GM23248 (cell line): ENCODE measurements around the gene GAL3ST3. TPM values are rescaled to one million over a fixed set of nuclear protein-coding genes. Genes with fewer than 3 reads are reported as not detected.

Experiments used
- DNase-seq: peaks from one replicate; pipeline ENCODE4 v3.0.0-alpha.2; 2015
- H2AFZ ChIP-seq: fragments of 200-600 bp; sonication (generic); 2 replicates; pipeline ENCODE4 v1.6.1; 2016; ENCODE audit warnings: antibody characterized with exemption
- H3F3A ChIP-seq: fragments of 200-600 bp; sonication (generic); 2 replicates; pipeline ENCODE4 v1.6.1; 2016; ENCODE audit warnings: mild to moderate bottlenecking, antibody characterized with exemption, mixed run types; ENCODE audit not compliant: insufficient read depth
- H3K27ac ChIP-seq: fragments of 200-600 bp; sonication (generic); 2 replicates; pipeline ENCODE4 v1.5.1; 2016; ENCODE audit warnings: mild to moderate bottlenecking
- H3K27me3 ChIP-seq: fragments of 200-600 bp; sonication (generic); replicated peaks from 2 replicates; pipeline ENCODE4 v1.6.1; 2016; ENCODE audit warnings: mild to moderate bottlenecking; ENCODE audit not compliant: insufficient read depth
- H3K36me3 ChIP-seq: fragments of 200-600 bp; sonication (generic); 2 replicates; pipeline ENCODE4 v1.6.1; 2016; ENCODE audit warnings: low read depth, mild to moderate bottlenecking
- H3K4me1 ChIP-seq: fragments of 200-600 bp; sonication (generic); 2 replicates; pipeline ENCODE4 v1.6.1; 2016; ENCODE audit warnings: mild to moderate bottlenecking; ENCODE audit not compliant: insufficient read depth
- H3K4me2 ChIP-seq: fragments of 200-600 bp; sonication (generic); one replicate; pipeline ENCODE4 v1.6.1; 2016; ENCODE audit warnings: mild to moderate bottlenecking; ENCODE audit not compliant: unreplicated experiment
- H3K4me3 ChIP-seq: fragments of 200-600 bp; sonication (generic); 2 replicates; pipeline ENCODE4 v1.5.1; 2016; ENCODE audit warnings: mild to moderate bottlenecking
- H3K79me2 ChIP-seq: fragments of 200-600 bp; sonication (generic); 2 replicates; pipeline ENCODE4 v1.6.1; 2016; ENCODE audit warnings: mild to moderate bottlenecking; ENCODE audit not compliant: insufficient read depth
- H3K9ac ChIP-seq: fragments of 200-600 bp; sonication (generic); 2 replicates; pipeline ENCODE4 v1.6.1; 2016; ENCODE audit warnings: mild to moderate bottlenecking
- H3K9me2 ChIP-seq: fragments of 200-600 bp; sonication (generic); 2 replicates; pipeline ENCODE4 v1.6.1; 2016; ENCODE audit warnings: mixed run types, mild to moderate bottlenecking, moderate library complexity; ENCODE audit not compliant: insufficient read depth
- H3K9me3 ChIP-seq: fragments of 200-600 bp; sonication (generic); one replicate; pipeline ENCODE4 v1.6.1; 2017; ENCODE audit warnings: low read depth
- H4K20me1 ChIP-seq: fragments of 200-600 bp; sonication (generic); 2 replicates; pipeline ENCODE4 v1.6.0; 2016; ENCODE audit not compliant: insufficient read depth
- EZH2 ChIP-seq: fragments of 200-600 bp; sonication (generic); IDR thresholded peaks from 2 replicates; pipeline ENCODE4 v1.6.1; 2018; ENCODE audit warnings: antibody characterized with exemption, mild to moderate bottlenecking; ENCODE audit not compliant: insufficient read depth, poor library complexity, severe bottlenecking
- EZH2phosphoT487 ChIP-seq: fragments of 200-600 bp; sonication (generic); IDR thresholded peaks from 2 replicates; pipeline ENCODE4 v1.6.1; 2018; ENCODE audit warnings: antibody characterized with exemption, moderate library complexity, mild to moderate bottlenecking, low read depth; ENCODE audit not compliant: insufficient read depth
- WGBS, 2 experiments: methylation state at CpG; one replicate each; pipeline ENCODE4 v1.1.6; 2015 to 2017; ENCODE audit warnings: low lambda C conversion rate in 2 of 2, low coverage in 1 of 2; ENCODE audit errors: missing lambda C conversion rate in 2 of 2; 5-methylcytosine and 5-hydroxymethylcytosine counted together
- in situ Hi-C: fragments of 300-500 bp; cut with MboI; formaldehyde crosslinking; loops from 2 replicates; pipeline ENCODE4 v1.15.0; 2020
- polyA plus RNA-seq: library from polyadenylated mRNA; unstranded; fragments of >200 nt; fragmentation: Nextera tagmentation; extraction: Ambion mirVana; gene quantifications from 2 replicates; pipeline ENCODE4 v1.2.1, GENCODE V29; 2016
- total RNA-seq: library from RNA; depleted of rRNA; stranded (reverse); fragments of >200 nt; shearing (Covaris generic); gene quantifications from 2 replicates; pipeline ENCODE4 v1.2.3, GENCODE V29; 2014

Gene GAL3ST3
- total and polyA plus RNA-seq, 2 experiments from 2014 or later = not detected

GRCh38 chr11:66045177-66045639 lies 3.8 kb downstream of the GAL3ST3 start:
- TF ChIP-seq EZH2 (no peak), EZH2phosphoT487 (no peak)
- no peaks in the 10 kb centered on the region for H3K4me1 ChIP-seq
- no peaks in the 10 kb centered on the region for H4K20me1 ChIP-seq
- no peaks in the 10 kb centered on the region for H3F3A ChIP-seq
- no peaks in the 10 kb centered on the region for H3K36me3 ChIP-seq
- H3K4me2 ChIP-seq = no peak overlapping the region
- no peaks in the 10 kb centered on the region for H3K9me3 ChIP-seq
- 15 to 17% methylated on average over 11 of the region's 11 CpGs for WGBS, 2 experiments
- no peaks in the 10 kb centered on the region for H3K9me2 ChIP-seq
- H3K9ac ChIP-seq = no peak overlapping the region
- in situ Hi-C loops = no loop called here
- H3K27me3 ChIP-seq = no peaks in the 10 kb centered on the region
- H3K4me3 ChIP-seq = no peak overlapping the region
- H3K79me2 ChIP-seq = no peaks in the 10 kb centered on the region
- H3K27ac ChIP-seq = no peak overlapping the region
- peak; percentile 88 for DNase-seq
- H2AFZ ChIP-seq = no peak overlapping the region

- 53 to 62% methylated on average over 6 of the region's 6 CpGs for WGBS, 2 experiments
- Histone ChIP-seq H4K20me1 (no peaks in the 10 kb centered on the region), H3K79me2 (no peaks in the 10 kb centered on the region), H3K27me3 (no peaks in the 10 kb centered on the region), H3F3A (no peaks in the 10 kb centered on the region), H3K4me2 (no peak overlapping the region), H3K36me3 (no peaks in the 10 kb centered on the region), H3K9me3 (no peaks in the 10 kb centered on the region), H3K4me1 (no peaks in the 10 kb centered on the region), H3K4me3 (no peak overlapping the region), H3K9me2 (no peaks in the 10 kb centered on the region), H2AFZ (no peak overlapping the region), H3K27ac (no peak overlapping the region), H3K9ac (no peak overlapping the region)
- in situ Hi-C loops = no loop called here
- no peak for TF ChIP-seq EZH2
- TF ChIP-seq EZH2phosphoT487 = no peak
- DNase-seq = no peak
Observed at GRCh38 chr11:66044757-66045156, 4.2 kb downstream of the GAL3ST3 start.

GRCh38 chr11:66042996-66043906 lies 5.7 kb downstream of the GAL3ST3 start:
- Histone ChIP-seq H3K36me3 (no peaks in the 10 kb centered on the region), H4K20me1 (no peaks in the 10 kb centered on the region), H3K27me3 (no peaks in the 10 kb centered on the region), H3K4me2 (no peak overlapping the region), H2AFZ (no peak overlapping the region), H3K27ac (no peak overlapping the region), H3K9me2 (no peaks in the 10 kb centered on the region), H3K4me3 (no peak overlapping the region), H3K9me3 (no peaks in the 10 kb centered on the region), H3K79me2 (no peaks in the 10 kb centered on the region), H3K4me1 (no peaks in the 10 kb centered on the region), H3K9ac (no peak overlapping the region), H3F3A (no peaks in the 10 kb centered on the region)
- in situ Hi-C loops = no loop called here
- no peak for TF ChIP-seq EZH2
- no peak for TF ChIP-seq EZH2phosphoT487
- WGBS, 2 experiments = 91 to 93% methylated on average over 71 to 88 of the region's 88 CpGs
- no peak for DNase-seq

GRCh38 chr11:66042227-66042995 lies 6.5 kb downstream of the GAL3ST3 start:
- Histone ChIP-seq H3K27ac (no peak overlapping the region), H3K27me3 (no peaks in the 10 kb centered on the region), H2AFZ (no peak overlapping the region), H3F3A (no peaks in the 10 kb centered on the region), H3K9me2 (no peaks in the 10 kb centered on the region), H4K20me1 (no peaks in the 10 kb centered on the region), H3K79me2 (no peaks in the 10 kb centered on the region), H3K9ac (no peak overlapping the region), H3K4me3 (no peak overlapping the region), H3K4me1 (no peaks in the 10 kb centered on the region), H3K4me2 (no peak overlapping the region), H3K9me3 (no peaks in the 10 kb centered on the region), H3K36me3 (no peaks in the 10 kb centered on the region)
- WGBS, 2 experiments = 93 to 95% methylated on average over 63 to 74 of the region's 81 CpGs
- TF ChIP-seq EZH2phosphoT487 (no peak), EZH2 (no peak)
- in situ Hi-C loops = no loop called here
- DNase-seq = no peak
